Measurements from ENCODE around the gene CDH4. TPM values are rescaled to one million over a fixed set of nuclear protein-coding genes. Genes with fewer than 3 reads are reported as not detected.

CDH4 gene
- total and polyA plus RNA-seq, 2 of the 13 experiments (the other 11 are each of a cell fraction or from before 2014, with no cell fraction given) = not detected

DNA sequence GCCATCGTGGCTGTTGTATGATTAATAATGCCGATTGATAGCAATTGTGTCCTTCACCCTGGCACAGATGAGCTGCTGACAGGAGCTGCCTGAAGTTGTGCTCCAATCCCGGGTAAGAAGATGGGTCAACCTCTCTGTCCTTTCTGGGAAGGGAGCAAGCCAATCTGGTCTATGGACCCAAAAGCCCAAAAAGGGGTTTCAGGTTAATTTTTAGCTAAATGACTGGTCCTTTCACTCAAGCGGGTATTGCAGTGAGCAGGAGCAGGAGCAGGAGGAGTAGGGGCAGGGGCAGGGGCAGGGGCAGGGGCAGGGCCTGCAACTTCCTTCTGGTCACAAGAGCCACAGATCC lies 648.9 kb downstream of the CDH4 start:
- no peak overlapping the region for H3K9ac ChIP-seq (ENCODE audit: insufficient read depth, low read depth, low read length)
- FAIRE-seq (peak; percentile 72), ATAC-seq (peak; percentile 24), DNase-seq (ENCODE audit: low spot score) (peak; percentile 32)
- H3K36me3 ChIP-seq (replicated peaks in 1 of 2; ENCODE audit: control insufficient read depth in 1 of 2, insufficient read depth in 2 of 2, low read length in 2 of 2) = no peaks in the 10 kb centered on the region
- POLR2A ChIA-PET = no interaction called here
- in situ Hi-C loops (cut with HindIII; ENCODE audit: extremely low pct_ligation_motif_present, low pct_unique_long_range_greater_than_20kb) = no loop called here
- 0% methylated on average over 4 of the region's 4 CpGs for WGBS (ENCODE audit: low lambda C conversion rate)
- peaks cover 3% of the 10 kb centered on the region; the same call in 1 of the 2 replicates for H4K20me1 ChIP-seq (ENCODE audit: insufficient read depth, low read length)
- no peak overlapping the region for H2AFZ ChIP-seq (ENCODE audit: low read length)
- peak; percentile 36; the same call in 1 of the 2 replicates for TF ChIP-seq HNF1B (CRISPR knock-in tag; IDR thresholded peaks at IDR 0.05)
- TF ChIP-seq, protein P1, sequence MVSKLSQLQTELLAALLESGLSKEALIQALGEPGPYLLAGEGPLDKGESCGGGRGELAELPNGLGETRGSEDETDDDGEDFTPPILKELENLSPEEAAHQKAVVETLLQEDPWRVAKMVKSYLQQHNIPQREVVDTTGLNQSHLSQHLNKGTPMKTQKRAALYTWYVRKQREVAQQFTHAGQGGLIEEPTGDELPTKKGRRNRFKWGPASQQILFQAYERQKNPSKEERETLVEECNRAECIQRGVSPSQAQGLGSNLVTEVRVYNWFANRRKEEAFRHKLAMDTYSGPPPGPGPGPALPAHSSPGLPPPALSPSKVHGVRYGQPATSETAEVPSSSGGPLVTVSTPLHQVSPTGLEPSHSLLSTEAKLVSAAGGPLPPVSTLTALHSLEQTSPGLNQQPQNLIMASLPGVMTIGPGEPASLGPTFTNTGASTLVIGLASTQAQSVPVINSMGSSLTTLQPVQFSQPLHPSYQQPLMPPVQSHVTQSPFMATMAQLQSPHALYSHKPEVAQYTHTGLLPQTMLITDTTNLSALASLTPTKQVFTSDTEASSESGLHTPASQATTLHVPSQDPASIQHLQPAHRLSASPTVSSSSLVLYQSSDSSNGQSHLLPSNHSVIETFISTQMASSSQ (IDR thresholded peaks at IDR 0.05; ENCODE audit: low read depth) = peak; percentile 53; the same call in 1 of the 2 replicates
- TF ChIP-seq, protein P1 (CRISPR knock-in tag; IDR thresholded peaks at IDR 0.05; ENCODE audit: borderline replicate concordance) = peak; percentile 73; the same call in 1 of the 2 replicates
- TF ChIP-seq SP2 (CRISPR knock-in tag; IDR thresholded peaks at IDR 0.05) = no peak
- TF ChIP-seq SRF (IDR thresholded peaks at IDR 0.05; ENCODE audit: low read depth, low read length) = peak; percentile 31; the same call in 1 of the 2 replicates
- TF ChIP-seq ZNF709 (CRISPR knock-in tag; IDR thresholded peaks at IDR 0.05) = no peak
- TF ChIP-seq ZNF343 (CRISPR knock-in tag; IDR thresholded peaks at IDR 0.05) = 0 out of 2 replicates have a peak, but pooled peaks have one; percentile 10
- TF ChIP-seq ZSCAN20 (CRISPR knock-in tag; IDR thresholded peaks at IDR 0.05; ENCODE audit: borderline replicate concordance) = no peak
- TF ChIP-seq HNF4A (CRISPR knock-in tag; IDR thresholded peaks at IDR 0.05) = 0 out of 2 replicates have a peak, but pooled peaks have one; percentile 11
- TF ChIP-seq NFE2L2 (IDR thresholded peaks at IDR 0.05; ENCODE audit: low read length) = no peak
- TF ChIP-seq PAXIP1 (CRISPR knock-in tag; conservative IDR thresholded peaks at IDR 0.05) = peak; percentile 32
- no peak for TF ChIP-seq LCORL (IDR thresholded peaks at IDR 0.05)
- peak; percentile 60; the same call in 1 of the 2 replicates for TF ChIP-seq LCORL (CRISPR knock-in tag; IDR thresholded peaks at IDR 0.05)
- no peaks in the 10 kb centered on the region for H3K9me3 ChIP-seq (ENCODE audit: low read length)
- no TSS peak for BruUV-seq (replicated peaks)
- no peaks in the 10 kb centered on the region for H3K79me2 ChIP-seq (ENCODE audit: insufficient read depth, low read length)
- H3K4me1 ChIP-seq (ENCODE audit: insufficient read depth, low read length) = peaks cover 34% of the 10 kb centered on the region
- H3K27ac ChIP-seq (ENCODE audit: extremely low read length, insufficient read depth, low read length) = no peak overlapping the region
- H3K27me3 ChIP-seq (ENCODE audit: control insufficient read depth in 1 of 2, insufficient read depth in 2 of 2, low read length in 2 of 2) = peaks cover 20 to 75% of the 10 kb centered on the region in 2 experiments
- CTCF ChIA-PET (ENCODE audit: low intra/inter-chr PET ratio, low total read pairs) = no interaction called here
- intact Hi-C loops (cut with micrococcal nuclease; ENCODE audit: unreplicated experiment) = no loop called here
- H3K4me3 ChIP-seq (replicated peaks in 1 of 3; ENCODE audit: insufficient read depth in 1 of 3, low read depth in 2 of 3, low read length in 3 of 3) = 0 out of 6 replicates have a peak overlapping the region, but pooled peaks of 1 of the 3 experiments have one; percentile 17
- peak overlapping the region; percentile 52 for H3K4me2 ChIP-seq (ENCODE audit: low read depth, low read length)

Measured in HepG2 (cell line).